H9 (cell line): ENCODE data around the gene CATSPERZ. TPM values are rescaled to one million over a fixed set of nuclear protein-coding genes. Genes with fewer than 3 reads are reported as not detected.

Source experiments
- DNase-seq: peaks from one replicate; pipeline ENCODE4 v3.0.0-alpha.2; 2017
- H2AFZ ChIP-seq: one replicate; pipeline ENCODE4 v1.6.1; 2013; ENCODE audit warnings: mild to moderate bottlenecking, low read length, control low read depth, moderate library complexity
- H2AK5ac ChIP-seq: 2 replicates; pipeline ENCODE4 v1.6.1; 2013; ENCODE audit warnings: low read length, control low read depth, mixed read lengths; ENCODE audit not compliant: insufficient read length
- H2BK120ac ChIP-seq: one replicate; pipeline ENCODE4 v1.6.1; 2013; ENCODE audit warnings: low read depth, mild to moderate bottlenecking, low read length, control low read depth, inconsistent platforms; ENCODE audit not compliant: poor library complexity, severe bottlenecking
- H2BK12ac ChIP-seq: 2 replicates; pipeline ENCODE4 v1.6.1; 2013; ENCODE audit warnings: low read length, control low read depth, mixed read lengths, low read depth; ENCODE audit not compliant: insufficient read length
- H2BK15ac ChIP-seq: 2 replicates; pipeline ENCODE4 v1.6.1; 2013; ENCODE audit warnings: low read depth, low read length, control low read depth
- H2BK20ac ChIP-seq: one replicate; pipeline ENCODE4 v1.6.1; 2013; ENCODE audit warnings: low read depth, mild to moderate bottlenecking, low read length, control low read depth, inconsistent platforms; ENCODE audit not compliant: poor library complexity, severe bottlenecking
- H2BK5ac ChIP-seq: 2 replicates; pipeline ENCODE4 v1.6.1; 2013; ENCODE audit warnings: low read length, control low read depth, mixed read lengths; ENCODE audit not compliant: insufficient read length
- H3K14ac ChIP-seq: 2 replicates; pipeline ENCODE4 v1.6.1; 2013; ENCODE audit warnings: low read length, control low read depth; ENCODE audit not compliant: insufficient read depth
- H3K18ac ChIP-seq: 2 replicates; pipeline ENCODE4 v1.6.1; 2013; ENCODE audit warnings: low read depth, mild to moderate bottlenecking, mixed read lengths, low read length, control low read depth; ENCODE audit not compliant: insufficient read length
- H3K23ac ChIP-seq: 2 replicates; pipeline ENCODE4 v1.6.1; 2013; ENCODE audit warnings: low read length, control low read depth, mixed read lengths, low read depth; ENCODE audit not compliant: insufficient read length
- H3K23me2 ChIP-seq: 2 replicates; pipeline ENCODE4 v1.6.1; 2013; ENCODE audit warnings: low read depth, mild to moderate bottlenecking, mixed read lengths, low read length, control low read depth; ENCODE audit not compliant: insufficient read length, poor library complexity, severe bottlenecking
- H3K27ac ChIP-seq: 2 replicates; pipeline ENCODE4 v1.5.1; 2013; ENCODE audit warnings: low read length, control low read depth, mixed read lengths, low read depth; ENCODE audit not compliant: insufficient read length
- H3K27me3 ChIP-seq: 2 replicates; pipeline ENCODE4 v1.6.1; 2013; ENCODE audit warnings: low read length, control low read depth, inconsistent platforms; ENCODE audit not compliant: insufficient read depth
- H3K4ac ChIP-seq: 2 replicates; pipeline ENCODE4 v1.6.1; 2013; ENCODE audit warnings: low read depth, mild to moderate bottlenecking, control low read depth, inconsistent platforms, low read length, moderate library complexity
- H3K4me1 ChIP-seq: 2 replicates; pipeline ENCODE4 v1.6.1; 2013; ENCODE audit warnings: low read length, control low read depth, inconsistent platforms; ENCODE audit not compliant: insufficient read depth
- H3K4me2 ChIP-seq: 2 replicates; pipeline ENCODE4 v1.6.1; 2013; ENCODE audit warnings: low read length, control low read depth, mixed read lengths; ENCODE audit not compliant: insufficient read length, insufficient read depth
- H3K56ac ChIP-seq: 2 replicates; pipeline ENCODE4 v1.6.1; 2013; ENCODE audit warnings: low read depth, mild to moderate bottlenecking, mixed read lengths, low read length, control low read depth; ENCODE audit not compliant: insufficient read length
- H3K79me1 ChIP-seq: 2 replicates; pipeline ENCODE4 v1.6.1; 2013; ENCODE audit warnings: low read depth, mild to moderate bottlenecking, moderate library complexity, low read length, control low read depth, inconsistent platforms; ENCODE audit not compliant: insufficient read depth, poor library complexity, severe bottlenecking
- H3K79me2 ChIP-seq: 2 replicates; pipeline ENCODE4 v1.6.1; 2013; ENCODE audit warnings: low read length, control low read depth, inconsistent platforms; ENCODE audit not compliant: insufficient read depth
- H3K9ac ChIP-seq: 2 replicates; pipeline ENCODE4 v1.6.1; 2013; ENCODE audit warnings: low read length, control low read depth, mixed read lengths; ENCODE audit not compliant: insufficient read length; ENCODE audit errors: extremely low read depth
- H3K9me3 ChIP-seq: one replicate; pipeline ENCODE4 v1.6.1; 2013; ENCODE audit warnings: low read depth, low read length, inconsistent platforms; ENCODE audit not compliant: control insufficient read depth
- H3T11ph ChIP-seq: one replicate; pipeline ENCODE4 v1.6.1; 2013; ENCODE audit warnings: mild to moderate bottlenecking, low read length, control low read depth, inconsistent platforms
- H4K20me1 ChIP-seq: one replicate; pipeline ENCODE4 v1.6.1; 2013; ENCODE audit not compliant: control insufficient read depth, insufficient read length, insufficient read depth
- H4K5ac ChIP-seq: 2 replicates; pipeline ENCODE4 v1.6.1; 2013; ENCODE audit warnings: low read depth, mild to moderate bottlenecking, mixed read lengths, low read length, control low read depth; ENCODE audit not compliant: insufficient read length
- H4K8ac ChIP-seq: replicated peaks from 2 replicates; pipeline ENCODE4 v1.6.1; 2013; ENCODE audit warnings: low read length, control low read depth, mixed read lengths, low read depth; ENCODE audit not compliant: insufficient read length
- H4K91ac ChIP-seq: 2 replicates; pipeline ENCODE4 v1.6.1; 2013; ENCODE audit warnings: low read depth, mild to moderate bottlenecking, moderate library complexity, mixed read lengths, low read length, control low read depth; ENCODE audit not compliant: insufficient read length
- H3K27ac Mint-ChIP-seq, 3 experiments: 2 replicates in 2 of 3; 3 replicates in 1 of 3; pipeline ENCODE4 v1.8.0; 2020 to 2021; ENCODE audit warnings: mixed read lengths in 3 of 3, mild to moderate bottlenecking in 1 of 3, moderate library complexity in 1 of 3
- H3K27me3 Mint-ChIP-seq: 2 replicates; pipeline ENCODE4 v1.8.0; 2021; ENCODE audit warnings: low read depth, mild to moderate bottlenecking, moderate library complexity, mixed read lengths
- H3K36me3 Mint-ChIP-seq, 3 experiments: 2 replicates in 2 of 3; 3 replicates in 1 of 3; pipeline ENCODE4 v1.8.0; 2020 to 2021; ENCODE audit warnings: low read depth in 3 of 3, mixed read lengths in 3 of 3; ENCODE audit not compliant: insufficient read depth in 1 of 3
- H3K4me1 Mint-ChIP-seq, 2 experiments: 2 replicates each; pipeline ENCODE4 v1.8.0; 2020; ENCODE audit warnings: mixed read lengths in 2 of 2
- H3K4me3 Mint-ChIP-seq, 2 experiments: 2 replicates in 1 of 2; 3 replicates in 1 of 2; pipeline ENCODE4 v1.8.0; 2020 to 2021; ENCODE audit warnings: mild to moderate bottlenecking in 2 of 2, mixed read lengths in 2 of 2, moderate library complexity in 1 of 2
- H3K9me3 Mint-ChIP-seq, 2 experiments: 2 replicates in 1 of 2; 3 replicates in 1 of 2; pipeline ENCODE4 v1.8.0; 2020; ENCODE audit warnings: mild to moderate bottlenecking in 2 of 2, mixed read lengths in 2 of 2, moderate library complexity in 1 of 2
- CTCF ChIP-seq: fragments of 200-600 bp; sonication (generic); conservative IDR thresholded peaks from 3 replicates; pipeline ENCODE4 v1.8.0; 2021; ENCODE audit warnings: antibody characterized with exemption, mild to moderate bottlenecking
- WGBS: extraction: QIAGEN DNeasy Blood & Tissue Kit; methylation state at CpG from one replicate; pipeline ENCODE4 v1.1.7; 2013; ENCODE audit warnings: missing lambda C conversion rate, low lambda C conversion rate, mixed read lengths; ENCODE audit not compliant: insufficient read length; ENCODE audit errors: extremely low coverage; 5-methylcytosine and 5-hydroxymethylcytosine counted together
- total RNA-seq: library from RNA; stranded (reverse); gene quantifications from 2 replicates; pipeline ENCODE4 v1.2.1, GENCODE V29; 2021

The CATSPERZ gene
- total RNA-seq, 1 experiment from 2014 or later = 0.92 TPM

- Histone ChIP-seq H2BK5ac (no peak overlapping the region), H2BK12ac (no peak overlapping the region), H3K9ac (no peak overlapping the region), H3K4me1 (no peaks in the 10 kb centered on the region; the same call in 1 of the 2 replicates), H2BK120ac (no peak overlapping the region), H2AFZ (no peak overlapping the region), H3K23me2 (peaks cover 17% of the 10 kb centered on the region), H3K27me3 (no peaks in the 10 kb centered on the region), H4K5ac (no peak overlapping the region), H3K79me2 (no peaks in the 10 kb centered on the region), H4K20me1 (peaks cover 3% of the 10 kb centered on the region), H3K14ac (peak overlapping the region; percentile 66; the same call in 1 of the 2 replicates), H3K18ac (no peak overlapping the region), H3K27ac (no peak overlapping the region), H4K8ac (no peak overlapping the region), H3K56ac (no peak overlapping the region), H2BK15ac (no peak overlapping the region), H3T11ph (no peak overlapping the region), H3K4me2 (peak overlapping the region; percentile 49), H2BK20ac (no peak overlapping the region), H3K4ac (no peak overlapping the region), H3K9me3 (no peaks in the 10 kb centered on the region), H2AK5ac (no peak overlapping the region), H3K23ac (no peak overlapping the region), H4K91ac (no peak overlapping the region), H3K79me1 (no peaks in the 10 kb centered on the region)
- peak; percentile 96 for DNase-seq
- peaks cover 18% of the 10 kb centered on the region for H3K27me3 Mint-ChIP-seq
- H3K9me3 Mint-ChIP-seq = no peaks in the 10 kb centered on the region
- peaks cover 7 to 31% of the 10 kb centered on the region in 2 experiments for H3K4me1 Mint-ChIP-seq
- peak overlapping the region; percentile 49 to 84 for H3K4me3 Mint-ChIP-seq
- no peak overlapping the region; a peak in 1 of 7 replicates for H3K27ac Mint-ChIP-seq
- no CpG with 5 or more reads among the region's 55 CpGs for WGBS
- H3K36me3 Mint-ChIP-seq = 0 out of 7 replicates have a peak, but pooled peaks cover 0 to 2% (median 0%) of the 10 kb centered on the region in 3 experiments
- peak; percentile 59 for TF ChIP-seq CTCF
Observed at GRCh38 chr11:64341851-64342791, 42.0 kb downstream of the CATSPERZ start.
